ENCODE results near the gene RHOT2. TPM values are rescaled to one million over a fixed set of nuclear protein-coding genes. Genes with fewer than 3 reads are reported as not detected.

Gene RHOT2
- total and polyA plus RNA-seq, 2 of the 8 experiments (the other 6 are each of a cell fraction or from before 2014, with no cell fraction given) = 149 to 194 TPM

DNA sequence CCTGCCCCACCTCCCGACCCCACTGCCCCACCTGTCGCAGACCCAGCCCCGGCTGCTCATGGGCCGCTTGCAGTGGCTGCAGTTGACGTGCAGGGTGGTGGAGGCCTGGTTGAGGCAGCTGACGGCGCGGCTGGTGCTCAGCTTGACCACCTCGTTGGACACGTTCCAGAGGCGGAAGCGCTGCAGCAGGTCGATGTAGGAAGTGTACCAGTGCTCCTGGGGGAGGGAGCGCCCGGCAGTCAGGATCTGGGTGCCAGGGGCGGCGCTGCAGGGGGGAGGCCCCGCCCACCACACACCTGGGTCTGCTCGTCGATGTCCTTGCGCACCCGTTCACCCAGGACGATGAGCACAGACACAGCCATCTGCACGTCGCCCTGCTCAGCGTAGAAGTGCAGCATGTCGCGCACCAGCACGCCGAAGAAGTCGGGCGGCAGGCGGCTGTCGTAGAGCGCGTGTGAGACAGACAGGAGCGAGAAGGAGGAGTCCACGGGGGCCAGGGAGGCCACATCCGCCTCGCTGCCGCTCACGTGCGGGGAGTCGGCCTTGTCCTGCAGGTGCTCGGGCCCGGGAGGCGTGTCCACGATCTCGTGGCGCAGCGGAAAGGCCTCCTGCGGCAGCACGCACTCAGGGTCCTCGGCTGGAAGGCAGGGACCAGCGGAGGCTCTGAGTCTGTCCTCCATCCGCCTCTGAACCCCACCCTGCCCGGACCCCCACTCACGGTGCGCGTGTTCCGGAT is 17.2 kb downstream of the RHOT2 start:
- CTCF ChIA-PET (ENCODE audit: partially characterized antibody) = interaction anchor here (0.9 to 6.0 kb wide), 8 partner anchors 10 to 314 kb away, joined by 3 to 75 read pairs (median 4); partner anchors contain the start of genes RHBDL1 and RHOT2
- H4K5ac ChIP-seq (ENCODE audit: insufficient read length, low read depth, low read length) = no peak overlapping the region
- peaks cover 0 to 12% of the 10 kb centered on the region in 2 experiments; a peak in 1 of 4 replicates for H3K79me2 ChIP-seq (ENCODE audit: control insufficient read depth in 1 of 2, insufficient read depth in 2 of 2, low read length in 2 of 2)
- peaks cover 0 to 23% (median 16%) of the 10 kb centered on the region in 4 experiments; a peak in 5 of 7 replicates for H3K4me1 ChIP-seq (replicated peaks in 1 of 4; ENCODE audit: control insufficient read depth in 3 of 4, insufficient read depth in 4 of 4, low read length in 3 of 4)
- POLR2A ChIA-PET (ENCODE audit: partially characterized antibody) = interaction anchor here (0.6 to 13.3 kb wide), 14 partner anchors 9 to 455 kb away, joined by 3 to 214 read pairs (median 5); partner anchors contain the start of genes ANTKMT, CHTF18, METRN and RHBDL1
- no peak overlapping the region for H3K23ac ChIP-seq (ENCODE audit: insufficient read length)
- peak overlapping the region; percentile 80 for H4K8ac ChIP-seq (ENCODE audit: extremely low read depth, insufficient read depth, low read length)
- no peak for FAIRE-seq
- H3K27me3 ChIP-seq (replicated peaks in 1 of 4; ENCODE audit: control insufficient read depth in 3 of 4, extremely low read depth in 1 of 4, insufficient read depth in 3 of 4, low read length in 3 of 4) = no peaks in the 10 kb centered on the region; a peak in 1 of 7 replicates
- peaks cover 4 to 28% (median 15%) of the 10 kb centered on the region in 4 experiments; a peak in 7 of 8 replicates for H3K36me3 ChIP-seq (ENCODE audit: control insufficient read depth in 2 of 4, insufficient read depth in 4 of 4, low read length in 3 of 4)
- H4K91ac ChIP-seq (replicated peaks; ENCODE audit: insufficient read length, low read length) = no peak overlapping the region
- no peak overlapping the region for H3K56ac ChIP-seq (replicated peaks; ENCODE audit: insufficient read length, low read depth, low read length)
- H2BK5ac ChIP-seq (ENCODE audit: low read depth, low read length) = peak overlapping the region; percentile 68; the same call in 1 of the 2 replicates
- H3K4me2 ChIP-seq (ENCODE audit: insufficient read depth in 1 of 2, low read depth in 2 of 2, low read length in 2 of 2) = peak overlapping the region in 1 of 2 experiments; percentile 63; a peak in 1 of 4 replicates
- DNase-seq (ENCODE audit: low read depth in 1 of 2, low spot score in 2 of 2) = no peak
- H3K4me3 ChIP-seq (ENCODE audit: extremely low read depth in 1 of 4, insufficient read depth in 2 of 4, low read depth in 3 of 4, low read length in 4 of 4) = no peak overlapping the region
- no peak overlapping the region for H2BK15ac ChIP-seq (ENCODE audit: low read length)
- H3K18ac ChIP-seq (ENCODE audit: extremely low read depth, low read length) = no peak overlapping the region
- H2BK12ac ChIP-seq (ENCODE audit: low read depth, low read length) = no peak overlapping the region
- WGBS, 2 experiments (ENCODE audit: extremely low coverage in 1 of 2, insufficient coverage in 1 of 2, insufficient read length in 1 of 2, insufficient replicate concordance in 2 of 2, low coverage in 1 of 2, low lambda C conversion rate in 2 of 2, missing lambda C conversion rate in 1 of 2) = 94% methylated on average over 40 of the region's 61 CpGs; no CpG with 5 or more reads in 1 of the 2 experiments
- no peak overlapping the region for H2AFZ ChIP-seq (ENCODE audit: low read length)
- H2AK5ac ChIP-seq (ENCODE audit: low read depth, low read length) = no peak overlapping the region; the same call in 1 of the 2 replicates
- H3K9ac ChIP-seq (replicated peaks in 1 of 4; ENCODE audit: extremely low read depth in 1 of 4, low read depth in 3 of 4, low read length in 3 of 4) = no peak overlapping the region
- H3K23me2 ChIP-seq (ENCODE audit: low read depth, low read length) = peaks cover 17% of the 10 kb centered on the region
- H3K4ac ChIP-seq (replicated peaks; ENCODE audit: insufficient read length, low read depth, low read length) = peak overlapping the region; percentile 85
- no peak overlapping the region for H2BK20ac ChIP-seq (ENCODE audit: low read length)
- no peak overlapping the region for H3K14ac ChIP-seq (ENCODE audit: insufficient read length)
- no peak overlapping the region for H2BK120ac ChIP-seq (replicated peaks; ENCODE audit: low read depth, low read length)
- H3K79me1 ChIP-seq (ENCODE audit: low read depth, low read length) = peaks cover 10% of the 10 kb centered on the region
- H3K9me3 ChIP-seq (ENCODE audit: insufficient read depth in 2 of 2, low read depth in 1 of 2, low read length in 1 of 2) = no peaks in the 10 kb centered on the region
- H3K27ac ChIP-seq (ENCODE audit: low read depth, low read length) = no peak overlapping the region
- H4K20me1 ChIP-seq (replicated peaks in 1 of 2; ENCODE audit: control insufficient read depth in 1 of 2, insufficient read depth in 2 of 2, low read length in 2 of 2) = peaks cover 4 to 35% of the 10 kb centered on the region in 2 experiments
- TF ChIP-seq NRF1 (IDR thresholded peaks at IDR 0.05; ENCODE audit: low read depth, low read length) (no peak), SUZ12 (IDR thresholded peaks at IDR 0.05; ENCODE audit: low read length) (no peak), RXRA (IDR thresholded peaks at IDR 0.05; ENCODE audit: insufficient read depth, low read depth, low read length) (no peak), HDAC6 (IDR thresholded peaks at IDR 0.05; ENCODE audit: low read depth, low read length) (no peak), TBP (IDR thresholded peaks at IDR 0.05; ENCODE audit: low read depth, low read length) (no peak), BRCA1 (IDR thresholded peaks at IDR 0.05; ENCODE audit: low read depth, low read length) (no peak), NANOG (IDR thresholded peaks at IDR 0.05; ENCODE audit: insufficient read depth, low read depth, low read length, poor library complexity, severe bottlenecking) (no peak), SIRT6 (IDR thresholded peaks at IDR 0.05; ENCODE audit: low read length) (no peak)
- TF ChIP-seq, protein P1, sequence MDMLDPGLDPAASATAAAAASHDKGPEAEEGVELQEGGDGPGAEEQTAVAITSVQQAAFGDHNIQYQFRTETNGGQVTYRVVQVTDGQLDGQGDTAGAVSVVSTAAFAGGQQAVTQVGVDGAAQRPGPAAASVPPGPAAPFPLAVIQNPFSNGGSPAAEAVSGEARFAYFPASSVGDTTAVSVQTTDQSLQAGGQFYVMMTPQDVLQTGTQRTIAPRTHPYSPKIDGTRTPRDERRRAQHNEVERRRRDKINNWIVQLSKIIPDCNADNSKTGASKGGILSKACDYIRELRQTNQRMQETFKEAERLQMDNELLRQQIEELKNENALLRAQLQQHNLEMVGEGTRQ (IDR thresholded peaks at IDR 0.05; ENCODE audit: low read length) = no peak
- TF ChIP-seq, protein P2, sequence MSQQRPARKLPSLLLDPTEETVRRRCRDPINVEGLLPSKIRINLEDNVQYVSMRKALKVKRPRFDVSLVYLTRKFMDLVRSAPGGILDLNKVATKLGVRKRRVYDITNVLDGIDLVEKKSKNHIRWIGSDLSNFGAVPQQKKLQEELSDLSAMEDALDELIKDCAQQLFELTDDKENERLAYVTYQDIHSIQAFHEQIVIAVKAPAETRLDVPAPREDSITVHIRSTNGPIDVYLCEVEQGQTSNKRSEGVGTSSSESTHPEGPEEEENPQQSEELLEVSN (IDR thresholded peaks at IDR 0.05) = no peak

Data from H1 (cell line).